Activated CD8-positive, alpha-beta memory T cell treated with anti-CD3 and anti-CD28 coated beads, Interleukin-2, amount 50 U/mL, for 24 hours (primary cell): Measurements from ENCODE around the gene TSPAN9.
"Not testable (repeated sequence)": the region's sequence is repeated elsewhere in the genome, so short reads cannot be mapped to it uniquely, and the experiment has no call there.

Source experiments
- DNase-seq: peaks from one replicate; pipeline ENCODE4 v3.0.0-alpha.2; 2020; ENCODE audit errors: extremely low read depth

TSPAN9 gene

DNA sequence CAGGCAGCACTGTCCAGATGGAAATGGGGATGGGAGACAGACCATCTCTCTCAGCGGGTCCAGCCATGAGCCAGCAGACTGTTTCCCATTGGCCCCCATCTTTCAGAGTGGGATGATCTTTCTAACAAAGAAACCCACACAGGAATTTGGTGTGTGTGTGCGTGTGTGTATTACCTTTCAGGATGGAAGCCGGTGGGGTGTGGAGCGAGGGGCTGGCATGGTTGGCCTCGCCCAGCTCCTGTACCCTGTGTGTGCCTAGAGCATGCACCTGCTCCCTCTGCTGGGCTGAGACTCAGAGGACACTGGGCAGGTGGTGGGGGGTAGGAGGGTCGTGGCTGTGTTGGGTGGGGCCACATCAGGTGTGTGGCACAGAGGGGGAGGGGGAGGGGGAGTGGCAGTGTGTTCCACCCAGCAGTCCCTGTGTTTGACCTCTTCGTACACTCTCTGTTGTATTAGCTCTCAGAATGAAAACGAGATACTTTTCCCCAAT, 33.0 kb upstream of the TSPAN9 start:
- DNase-seq: no peak

GRCh38 chr12:3045494-3045893, 31.7 kb upstream of the TSPAN9 start:
- DNase-seq: no peak

- DNase-seq: no peak
These were observed 31.2 kb upstream of the TSPAN9 start for GRCh38 chr12:3045989-3046388.

- DNase-seq: no peak
These were observed 30.6 kb upstream of the TSPAN9 start for GRCh38 chr12:3046441-3047200.

DNA sequence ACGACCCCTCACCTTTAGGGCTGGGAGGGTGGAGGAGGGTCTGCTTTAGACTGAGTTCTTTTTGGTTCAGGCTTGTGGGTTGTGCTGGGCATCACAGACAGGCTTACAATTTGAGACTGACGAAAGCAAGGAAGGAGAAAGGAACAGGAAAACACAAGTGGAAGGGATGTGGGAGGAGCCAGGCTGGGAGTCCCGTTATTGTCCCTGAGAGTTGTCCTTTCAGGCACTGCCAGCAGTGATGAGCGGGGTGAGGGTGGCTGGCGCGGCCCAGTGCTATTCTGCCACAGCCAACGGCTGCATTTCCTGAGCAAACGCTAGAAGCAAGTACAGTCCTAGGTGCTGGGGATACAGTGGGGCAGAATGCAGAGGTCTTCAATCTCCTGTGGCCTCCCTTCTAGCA, 29.2 kb upstream of the TSPAN9 start:
- DNase-seq: no peak

DNA sequence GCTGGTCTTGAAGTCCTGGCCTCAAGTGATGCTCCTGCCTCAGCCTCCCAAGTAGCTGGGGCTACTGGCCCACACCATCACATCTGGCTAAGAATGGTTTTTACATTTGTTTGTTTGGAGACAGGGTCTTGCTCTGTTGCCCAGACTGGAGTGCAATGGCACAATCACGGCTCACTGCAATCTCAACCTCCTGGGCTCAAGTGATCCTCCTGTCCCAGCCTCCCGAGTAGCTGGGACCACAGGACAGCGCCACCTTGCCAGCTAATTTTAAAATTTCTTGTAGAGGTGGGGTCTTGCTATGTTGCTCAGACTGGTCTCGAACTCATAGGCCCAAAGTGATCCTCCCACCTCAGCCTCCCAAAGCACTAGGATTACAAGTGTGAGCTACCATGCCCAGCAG, 28.6 kb upstream of the TSPAN9 start:
- no peak for DNase-seq

DNA sequence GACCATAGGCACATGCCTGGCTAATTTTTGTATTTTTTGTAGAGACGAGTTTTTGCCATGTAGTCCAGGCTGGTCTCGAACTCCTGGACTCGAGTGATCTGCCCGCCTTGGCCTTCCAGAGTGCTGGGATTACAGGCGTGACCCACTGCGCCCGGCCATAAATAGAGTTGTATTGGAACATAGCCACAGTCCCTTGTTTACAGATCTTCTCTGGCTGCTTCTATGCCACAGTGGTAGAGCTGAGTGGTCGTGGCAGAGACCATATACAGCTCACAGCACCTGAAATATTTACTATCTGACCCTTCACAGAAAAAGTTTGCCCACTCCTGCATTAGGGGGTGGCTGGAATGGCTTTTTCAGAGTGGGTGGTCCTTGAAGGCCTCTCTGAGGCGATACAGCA, 28.0 kb upstream of the TSPAN9 start:
- DNase-seq: no peak

DNA sequence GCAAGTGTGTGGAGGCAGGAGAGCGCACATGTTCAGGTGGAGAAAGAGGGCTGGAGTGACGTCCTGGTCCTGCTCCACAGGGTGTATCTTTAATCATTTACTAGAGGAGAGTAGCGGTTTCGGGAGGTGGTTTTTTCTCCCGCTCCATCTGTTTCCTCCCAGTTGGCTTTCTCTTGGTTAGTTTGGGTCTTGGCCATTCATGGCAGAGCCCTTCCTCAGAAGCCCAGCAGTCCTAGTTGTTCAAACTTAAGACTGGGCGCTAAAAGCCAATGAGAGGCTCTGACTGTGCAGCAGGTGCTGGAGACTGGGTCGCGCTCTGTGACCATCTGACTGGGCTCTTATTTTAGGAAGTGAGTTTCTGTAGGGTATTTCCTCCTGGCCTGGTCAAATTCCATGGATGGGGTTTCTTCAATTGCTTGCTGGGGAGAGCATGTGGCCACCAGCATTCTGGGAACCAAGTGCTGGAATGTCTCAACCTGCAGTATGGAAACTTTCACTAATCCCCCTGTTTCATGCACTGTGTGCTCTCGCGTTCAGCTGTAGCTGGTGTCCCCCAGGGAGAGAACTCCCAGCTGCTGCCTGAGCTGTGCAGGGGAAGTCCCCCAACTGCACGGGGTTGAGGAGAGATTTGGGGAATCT, 27.4 kb upstream of the TSPAN9 start:
- no peak for DNase-seq

GRCh38 chr12:3054374-3054773, 22.8 kb upstream of the TSPAN9 start:
- no peak for DNase-seq

- no peak for DNase-seq
These were observed 22.0 kb upstream of the TSPAN9 start for GRCh38 chr12:3055026-3055703.

GRCh38 chr12:3055704-3056467, 21.3 kb upstream of the TSPAN9 start:
- no peak for DNase-seq

- no peak for DNase-seq
These were observed 16.1 kb upstream of the TSPAN9 start for GRCh38 chr12:3061059-3061458.

DNA sequence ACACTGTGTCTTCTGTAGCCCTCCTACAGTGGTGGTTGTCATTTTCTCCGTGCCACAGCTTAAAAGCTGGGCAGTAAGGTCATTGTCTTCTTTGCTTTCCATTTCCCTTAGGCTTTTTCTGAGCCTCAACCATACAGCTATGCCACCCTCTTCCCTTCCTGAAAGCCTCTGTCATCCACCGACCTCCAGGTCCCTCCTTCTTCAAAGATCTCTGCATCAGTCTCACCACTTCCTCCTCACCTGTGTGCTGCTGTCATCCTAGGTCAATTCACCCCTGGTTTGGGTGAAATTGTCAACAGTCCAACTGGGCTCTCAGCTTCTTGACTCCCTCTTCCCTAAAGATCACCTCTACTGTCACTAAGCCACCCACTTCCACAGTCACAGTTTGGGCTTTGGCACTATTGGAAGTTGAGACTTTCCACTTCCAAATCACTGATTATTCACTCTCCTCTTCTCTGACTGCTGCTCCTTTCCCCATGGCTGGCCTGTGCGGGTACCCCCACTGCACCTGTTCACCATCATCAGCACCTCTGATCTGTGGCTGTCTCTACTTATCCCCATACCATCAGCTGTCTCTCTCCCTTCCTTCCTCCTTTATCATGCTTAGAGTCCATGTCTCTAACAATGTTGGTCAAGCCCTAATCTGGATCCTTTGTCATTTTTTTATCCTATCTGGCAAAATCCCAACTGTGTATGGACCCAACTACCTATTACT, 15.5 kb upstream of the TSPAN9 start:
- DNase-seq: no peak

DNA sequence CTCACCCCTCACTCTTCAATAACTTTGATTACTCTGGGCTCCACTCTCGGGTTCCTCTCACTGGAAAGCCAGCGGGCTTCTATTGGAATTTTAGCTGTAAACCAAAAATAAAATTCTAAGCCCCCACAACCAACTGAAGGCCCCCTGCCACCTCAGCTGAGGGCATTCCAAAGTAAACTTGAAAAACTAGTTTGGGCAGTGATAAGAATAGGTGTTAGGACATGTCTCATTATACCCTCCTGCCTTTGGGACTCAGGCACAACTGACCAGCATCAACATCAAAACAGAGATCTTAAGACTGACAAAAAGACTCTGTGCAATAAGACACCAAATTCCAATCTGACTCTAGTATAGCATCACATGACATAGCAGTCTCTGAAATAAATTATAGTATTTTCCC, 11.9 kb upstream of the TSPAN9 start:
- no peak for DNase-seq

- DNase-seq: not testable (repeated sequence)
These were observed 11.3 kb upstream of the TSPAN9 start for GRCh38 chr12:3065846-3066245.

- DNase-seq: no peak
These were observed 7.5 kb upstream of the TSPAN9 start for GRCh38 chr12:3069714-3070113.

DNA sequence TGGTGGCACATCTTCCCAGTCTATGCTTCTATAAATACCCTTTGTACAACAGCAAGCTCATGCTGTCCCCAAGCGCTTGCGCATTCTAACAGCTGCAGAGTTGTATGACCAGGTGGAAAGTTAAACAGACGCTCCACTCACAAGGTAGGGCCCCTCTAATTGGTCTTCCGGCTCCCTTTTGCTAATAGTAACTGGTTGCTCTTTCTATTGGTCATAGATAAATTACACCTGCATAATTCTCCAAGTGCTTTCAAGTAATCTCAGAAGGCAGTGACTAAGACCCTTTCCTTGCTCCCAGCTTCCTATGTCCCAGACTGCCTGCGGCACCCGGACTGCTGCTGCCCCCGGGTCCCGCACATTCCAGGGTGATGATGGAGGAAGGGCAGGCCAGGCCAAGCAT, 6.1 kb upstream of the TSPAN9 start:
- no peak for DNase-seq

DNA sequence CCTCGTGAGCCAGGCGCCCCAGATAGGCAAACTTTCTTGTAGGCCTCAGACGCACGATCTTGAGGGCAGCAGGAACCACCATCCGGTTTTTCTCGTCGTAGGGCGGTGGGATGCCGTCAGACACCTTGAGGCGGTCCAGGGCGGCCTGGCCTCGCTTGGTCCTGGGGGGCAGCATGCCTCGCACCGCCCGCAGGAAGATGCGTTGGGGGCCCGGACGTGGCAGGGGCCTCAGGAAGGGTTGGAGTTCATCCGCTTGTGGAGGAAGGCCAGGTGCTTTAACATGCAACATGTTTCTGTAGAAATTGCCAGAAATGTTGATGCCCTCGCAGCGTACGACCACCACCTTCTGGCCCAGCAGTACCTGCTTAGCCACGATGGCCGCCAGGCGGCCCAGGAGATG, 5.5 kb upstream of the TSPAN9 start:
- no peak for DNase-seq

GRCh38 chr12:3073438-3074250, 3.5 kb upstream of the TSPAN9 start:
- peak; percentile 60 for DNase-seq

GRCh38 chr12:3075315-3075714, 1.9 kb upstream of the TSPAN9 start:
- DNase-seq: no peak
